Dermis microvascular lymphatic vessel endothelial cell (primary cell): ENCODE results near the gene TEX55. TPM values are rescaled to one million over a fixed set of nuclear protein-coding genes. Genes with fewer than 3 reads are reported as not detected.

Experiments used
- total RNA-seq: library from RNA; depleted of rRNA; stranded (reverse); fragments of >200 nt; gene quantifications from 2 replicates; pipeline ENCODE4 v1.2.1, GENCODE V29; 2014

Gene TEX55
- total RNA-seq, 1 donor from 2014 or later: not detected

Other genes starting within 250 kb of the TEX55 start
- under 0.01 and 0.13 TPM in 2 replicates for gene IGSF11, start 111.3 kb upstream of the TEX55 start, total RNA-seq
- not detected in 2 replicates for gene UPK1B, start 27.4 kb downstream of the TEX55 start, total RNA-seq
- gene B4GALT4, start 94.7 kb downstream of the TEX55 start, total RNA-seq: 3.2 and 4.7 TPM in 2 replicates
- gene ARHGAP31, start 148.2 kb downstream of the TEX55 start, total RNA-seq: 20.7 and 26.9 TPM in 2 replicates